ENCODE results near the gene HARS1.

DNA sequence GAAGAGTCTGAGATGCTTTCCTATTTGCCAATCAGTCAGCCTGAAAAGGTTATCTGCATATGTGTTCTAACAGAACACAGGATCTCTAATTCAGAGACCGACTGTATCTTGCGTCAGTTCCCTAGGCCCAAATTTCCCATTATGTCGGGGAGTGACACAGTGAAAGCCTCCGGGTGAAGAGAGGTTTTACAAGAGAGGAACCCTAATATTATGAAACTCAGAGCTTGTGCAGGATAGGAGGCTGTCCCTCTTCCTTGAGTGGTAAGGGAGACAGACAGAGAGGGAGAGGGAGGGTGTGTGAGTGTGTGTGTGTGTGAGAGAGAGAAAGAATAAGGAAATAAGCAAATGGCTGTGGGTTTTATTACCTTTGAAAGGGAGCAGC is 60.1 kb downstream of the HARS1 start:
- no peak for TF ChIP-seq EZH2 (IDR thresholded peaks at IDR 0.05; ENCODE audit: insufficient read depth, low read length)
- TF ChIP-seq, protein P1, sequence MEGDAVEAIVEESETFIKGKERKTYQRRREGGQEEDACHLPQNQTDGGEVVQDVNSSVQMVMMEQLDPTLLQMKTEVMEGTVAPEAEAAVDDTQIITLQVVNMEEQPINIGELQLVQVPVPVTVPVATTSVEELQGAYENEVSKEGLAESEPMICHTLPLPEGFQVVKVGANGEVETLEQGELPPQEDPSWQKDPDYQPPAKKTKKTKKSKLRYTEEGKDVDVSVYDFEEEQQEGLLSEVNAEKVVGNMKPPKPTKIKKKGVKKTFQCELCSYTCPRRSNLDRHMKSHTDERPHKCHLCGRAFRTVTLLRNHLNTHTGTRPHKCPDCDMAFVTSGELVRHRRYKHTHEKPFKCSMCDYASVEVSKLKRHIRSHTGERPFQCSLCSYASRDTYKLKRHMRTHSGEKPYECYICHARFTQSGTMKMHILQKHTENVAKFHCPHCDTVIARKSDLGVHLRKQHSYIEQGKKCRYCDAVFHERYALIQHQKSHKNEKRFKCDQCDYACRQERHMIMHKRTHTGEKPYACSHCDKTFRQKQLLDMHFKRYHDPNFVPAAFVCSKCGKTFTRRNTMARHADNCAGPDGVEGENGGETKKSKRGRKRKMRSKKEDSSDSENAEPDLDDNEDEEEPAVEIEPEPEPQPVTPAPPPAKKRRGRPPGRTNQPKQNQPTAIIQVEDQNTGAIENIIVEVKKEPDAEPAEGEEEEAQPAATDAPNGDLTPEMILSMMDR (IDR thresholded peaks at IDR 0.05; ENCODE audit: insufficient read depth, low read depth, low read length): no peak
